Measurements from ENCODE around the gene KRT81.
"Not testable (repeated sequence)": the region's sequence is repeated elsewhere in the genome, so short reads cannot be mapped to it uniquely, and the experiment has no call there.

The KRT81 gene

DNA sequence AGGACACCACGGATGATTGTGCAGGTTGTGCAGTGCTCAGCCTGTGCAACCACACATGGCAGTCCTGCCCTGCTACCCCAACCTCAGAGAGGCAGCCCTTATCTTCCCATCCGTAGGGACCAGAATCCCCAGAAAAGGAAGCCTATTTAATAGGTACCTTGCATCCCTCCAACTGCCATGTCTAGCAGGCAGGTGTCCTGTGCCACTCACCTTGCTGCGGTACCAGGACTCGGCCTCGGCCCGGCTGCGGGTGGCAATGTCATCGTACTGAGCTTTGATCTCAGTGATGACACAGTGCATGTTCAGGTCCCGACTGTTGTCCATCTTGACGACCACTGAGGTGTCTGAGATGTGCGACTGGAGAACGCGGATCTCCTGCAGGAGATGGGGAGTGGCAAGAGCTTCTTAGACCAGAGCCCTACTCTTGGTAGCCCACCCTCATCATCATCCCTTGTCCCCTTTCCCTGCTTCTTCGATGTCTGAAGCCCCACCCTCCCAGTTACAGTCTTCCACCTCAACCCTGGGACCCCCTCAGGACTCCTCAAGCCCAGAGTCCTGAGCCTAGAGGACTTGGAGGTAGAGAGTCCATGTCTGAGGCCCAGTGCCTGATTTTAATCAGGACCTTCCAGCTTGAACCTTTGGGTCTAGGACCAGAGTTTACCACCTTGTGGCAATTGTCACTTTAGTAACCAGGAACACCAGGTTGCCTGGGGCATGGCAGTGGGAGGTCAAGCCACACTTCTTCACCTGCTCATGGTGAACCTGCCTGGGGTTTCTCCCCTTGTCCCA, 37.7 kb downstream of the KRT81 start:
- DNase-seq (ENCODE audit: low spot score), result no peak

- no peak for DNase-seq (ENCODE audit: low spot score)
Observed at GRCh38 chr12:52252728-52253343, 38.5 kb downstream of the KRT81 start.

- DNase-seq (ENCODE audit: low spot score), result not testable (repeated sequence)
Observed at GRCh38 chr12:52252175-52252615, 39.1 kb downstream of the KRT81 start.

GRCh38 chr12:52251367-52252051, 39.8 kb downstream of the KRT81 start:
- DNase-seq (ENCODE audit: low spot score), result no peak

GRCh38 chr12:52250048-52250990, 41.0 kb downstream of the KRT81 start:
- no peak for DNase-seq (ENCODE audit: low spot score)

DNA sequence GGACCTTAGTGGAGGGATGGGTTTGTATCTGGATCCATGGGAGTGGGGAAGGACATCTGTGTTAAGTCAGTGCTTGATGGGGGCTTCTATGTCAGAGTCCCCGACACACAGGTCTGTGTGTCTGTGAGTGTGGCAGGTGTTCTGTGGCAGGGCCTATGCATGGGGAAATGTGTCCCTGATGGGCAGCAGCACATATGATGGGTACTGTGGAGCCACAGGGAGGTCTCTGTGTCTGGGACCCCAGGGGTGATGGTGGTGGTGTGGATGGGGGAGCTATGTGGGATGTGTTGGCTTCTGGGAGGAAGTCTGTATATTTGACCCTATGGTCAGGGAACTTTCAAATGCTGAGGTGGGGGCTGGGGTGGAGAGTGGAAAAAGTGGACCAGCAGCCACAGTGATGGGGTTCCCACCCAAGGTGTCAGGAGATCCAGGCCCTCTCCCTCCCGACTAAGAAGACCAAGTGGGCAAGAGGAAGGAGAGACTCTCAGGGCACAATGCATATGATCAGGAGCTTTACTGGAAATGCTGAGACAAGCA, 41.8 kb downstream of the KRT81 start:
- DNase-seq (ENCODE audit: low spot score), result no peak

DNA sequence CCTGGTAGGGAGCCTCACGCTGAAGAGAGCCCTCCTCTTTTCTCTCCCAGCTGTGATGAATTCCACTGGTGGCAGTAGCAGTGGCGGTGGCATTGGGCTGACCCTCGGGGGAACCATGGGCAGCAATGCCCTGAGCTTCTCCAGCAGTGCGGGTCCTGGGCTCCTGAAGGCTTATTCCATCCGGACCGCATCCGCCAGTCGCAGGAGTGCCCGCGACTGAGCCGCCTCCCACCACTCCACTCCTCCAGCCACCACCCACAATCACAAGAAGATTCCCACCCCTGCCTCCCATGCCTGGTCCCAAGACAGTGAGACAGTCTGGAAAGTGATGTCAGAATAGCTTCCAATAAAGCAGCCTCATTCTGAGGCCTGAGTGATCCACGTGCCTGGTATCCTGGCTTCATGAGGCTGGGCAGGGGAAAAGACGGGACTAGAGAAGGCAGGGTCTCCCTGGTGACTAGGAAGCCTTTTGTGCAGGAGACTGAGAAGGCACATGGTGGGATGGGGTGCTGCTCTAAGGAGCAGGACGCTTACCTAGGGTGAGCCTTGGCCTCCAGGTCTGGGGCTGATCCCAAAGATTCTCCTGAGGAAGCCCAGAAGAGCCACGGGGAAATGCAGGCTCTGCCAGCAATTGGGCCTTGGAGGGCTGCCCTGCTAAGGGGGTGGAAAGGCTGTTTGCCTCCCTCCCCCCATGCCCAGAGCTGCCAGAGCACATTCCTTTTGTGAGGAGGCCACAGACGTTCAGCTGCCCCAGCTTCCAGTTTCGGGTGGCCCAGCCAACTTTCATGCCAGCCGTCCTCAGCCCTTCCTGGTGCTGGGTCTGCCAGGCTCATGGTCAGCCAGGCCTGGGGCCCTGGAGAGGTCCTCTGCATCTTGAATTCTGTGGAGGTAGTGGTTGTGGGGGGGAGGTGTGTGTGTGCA, 42.5 kb downstream of the KRT81 start:
- DNase-seq (ENCODE audit: low spot score), result peak; percentile 40

- DNase-seq (ENCODE audit: low spot score), result no peak
Observed at GRCh38 chr12:52247622-52248540, 43.5 kb downstream of the KRT81 start.

DNA sequence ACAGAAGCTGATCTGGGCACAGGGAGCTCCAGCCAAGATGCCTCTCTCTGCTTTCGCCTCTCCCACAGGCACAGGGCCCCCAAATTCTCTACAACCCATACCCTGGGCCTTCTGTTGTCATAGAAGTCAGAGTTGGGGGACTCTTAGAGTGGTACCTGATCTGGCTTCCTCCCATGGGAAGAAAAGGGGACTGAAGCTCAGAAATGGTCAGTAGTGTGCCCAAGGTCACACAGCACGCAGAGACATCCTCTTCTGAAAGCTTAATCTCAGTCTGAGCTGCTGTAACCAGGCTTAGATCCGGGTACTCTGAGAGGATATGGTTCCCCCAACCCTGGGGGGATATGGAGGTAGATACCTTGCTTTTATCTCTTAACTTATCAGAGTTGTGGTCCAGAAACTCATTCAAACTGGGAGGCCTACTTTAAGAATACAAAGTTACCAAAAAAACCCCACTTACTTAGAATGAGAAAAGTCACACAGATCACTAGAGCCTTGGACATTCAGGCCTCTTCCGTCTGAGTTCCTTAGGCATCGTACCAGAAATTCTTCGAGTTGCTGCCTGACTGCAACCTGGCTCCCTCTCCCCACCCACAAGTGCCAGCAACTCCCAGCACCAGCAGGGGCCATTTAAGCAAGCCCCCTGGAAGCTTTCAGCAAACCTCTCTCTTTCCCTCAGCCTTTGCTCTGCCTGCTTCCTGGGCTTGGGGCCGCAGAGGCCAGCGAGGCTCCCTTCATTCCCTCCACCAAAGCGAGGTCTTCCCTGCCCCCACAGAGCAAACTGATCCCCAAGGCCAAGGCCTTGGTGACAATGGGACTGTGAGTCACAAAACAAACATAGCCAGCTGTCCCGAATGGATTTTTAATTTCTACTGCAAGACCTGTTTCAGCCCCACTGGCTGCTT, 44.4 kb downstream of the KRT81 start:
- DNase-seq (ENCODE audit: low spot score), result no peak

DNA sequence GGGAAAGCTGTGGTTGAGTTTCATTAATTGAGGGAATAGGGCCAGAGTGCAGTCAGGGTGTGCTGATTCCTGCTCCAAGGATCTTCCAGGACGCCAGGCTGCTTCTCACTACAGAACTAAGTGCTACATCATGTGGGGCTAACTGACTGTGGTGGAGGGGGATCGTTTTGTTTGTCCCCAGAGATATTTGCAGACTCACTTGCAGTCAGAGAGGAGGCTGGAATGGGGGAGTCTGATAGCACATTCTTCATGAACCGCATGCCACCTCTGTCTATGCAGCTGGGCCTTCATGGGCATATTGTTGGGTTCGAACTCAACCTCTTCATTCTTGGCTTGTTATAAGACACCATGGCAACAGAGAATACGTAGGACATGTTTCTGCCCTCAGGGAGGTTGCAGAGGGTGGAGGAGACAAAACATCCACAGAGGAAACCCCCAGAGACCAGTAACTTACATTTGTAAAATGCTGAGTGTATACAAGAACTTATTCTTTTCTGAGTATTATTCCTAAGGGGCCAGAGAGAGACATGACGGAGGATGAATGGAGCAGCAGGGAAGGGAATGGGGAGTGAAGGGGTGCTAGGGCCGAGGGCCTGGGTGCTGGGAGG, 45.3 kb downstream of the KRT81 start:
- no peak for DNase-seq (ENCODE audit: low spot score)

DNA sequence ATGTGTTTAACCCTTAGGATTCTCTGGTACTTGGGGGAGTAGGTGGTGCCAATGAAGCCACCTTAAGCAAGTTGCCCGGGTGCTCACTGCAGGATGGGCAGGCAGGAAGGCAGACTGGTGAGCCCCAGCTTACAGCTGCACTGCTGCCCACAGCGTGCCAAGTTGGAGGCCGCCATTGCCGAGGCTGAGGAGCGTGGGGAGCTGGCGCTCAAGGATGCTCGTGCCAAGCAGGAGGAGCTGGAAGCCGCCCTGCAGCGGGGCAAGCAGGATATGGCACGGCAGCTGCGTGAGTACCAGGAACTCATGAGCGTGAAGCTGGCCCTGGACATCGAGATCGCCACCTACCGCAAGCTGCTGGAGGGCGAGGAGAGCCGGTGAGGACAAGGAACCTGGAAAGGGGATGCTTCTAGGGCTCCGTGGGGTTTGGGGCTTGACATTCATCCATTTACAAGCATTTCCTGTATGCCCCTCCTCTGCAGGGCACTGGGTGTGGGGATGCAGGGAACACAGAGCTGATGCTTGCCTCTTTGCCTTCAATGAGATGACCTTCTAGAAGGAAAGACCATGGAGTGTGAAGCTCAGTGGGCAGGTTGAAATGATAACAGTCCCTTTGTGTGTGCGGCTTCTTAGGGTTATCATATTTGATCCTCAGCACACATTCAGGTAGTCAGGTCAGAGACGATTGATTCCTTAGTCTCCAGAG, 45.9 kb downstream of the KRT81 start:
- no peak for DNase-seq (ENCODE audit: low spot score)

GRCh38 chr12:52244615-52244994, 46.7 kb downstream of the KRT81 start:
- no peak for DNase-seq (ENCODE audit: low spot score)

DNA sequence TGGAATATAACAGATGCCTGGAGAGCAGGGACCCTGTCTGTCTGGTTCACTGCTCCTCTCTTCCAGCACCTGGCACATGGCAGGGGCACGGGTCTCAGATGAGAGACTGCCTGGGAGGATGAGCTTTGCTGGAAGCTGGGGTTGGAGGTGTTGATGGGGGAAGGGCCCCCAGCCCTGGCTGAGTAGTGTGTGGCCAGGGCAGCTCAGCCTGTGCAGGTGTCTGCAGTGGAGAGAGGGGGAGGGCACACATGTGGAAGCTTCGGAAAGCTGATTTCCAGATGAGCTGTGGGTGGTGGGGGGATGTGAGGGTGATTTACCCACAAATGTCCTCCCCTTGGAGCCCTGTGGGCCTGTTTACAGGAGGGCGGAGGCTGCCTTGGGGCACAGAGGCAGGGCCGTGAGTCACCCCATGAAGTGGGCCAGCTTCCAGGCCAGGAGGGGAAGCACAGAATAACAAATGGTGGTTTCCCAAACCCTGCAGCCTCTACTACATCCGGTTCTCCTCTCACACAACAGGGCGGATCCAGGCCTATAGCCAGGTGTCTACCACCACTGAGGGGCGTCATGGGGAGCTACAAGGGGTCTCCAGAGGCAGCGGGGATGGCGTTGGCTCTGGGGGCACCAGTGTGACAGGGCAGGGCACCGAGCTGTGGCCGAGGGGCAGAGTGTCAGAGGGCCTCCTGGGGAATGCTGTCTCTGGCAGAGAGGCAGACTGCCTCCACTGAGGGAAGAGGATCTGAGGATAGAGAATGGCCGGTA, 47.3 kb downstream of the KRT81 start:
- no peak for DNase-seq (ENCODE audit: low spot score)

- DNase-seq (ENCODE audit: low spot score), result no peak
Observed at GRCh38 chr12:52243259-52243855, 48.0 kb downstream of the KRT81 start.

- no peak for DNase-seq (ENCODE audit: low spot score)
Observed at GRCh38 chr12:52242442-52243258, 48.7 kb downstream of the KRT81 start.

Measured in pons (tissue), 1 donor.